GM18520 (cell line): Measurements from ENCODE around the gene JAG1.
"Not testable (repeated sequence)": the region's sequence is repeated elsewhere in the genome, so short reads cannot be mapped to it uniquely, and the experiment has no call there.

Source experiments
- ATAC-seq: cut with Tn5 transposase; IDR thresholded peaks from one replicate; pipeline ENCODE4 v1.9.1; 2021; ENCODE audit not compliant: unreplicated experiment

Gene JAG1

GRCh38 chr20:10617549-10618133 lies 56.2 kb downstream of the JAG1 start:
- not testable (repeated sequence) for ATAC-seq

DNA sequence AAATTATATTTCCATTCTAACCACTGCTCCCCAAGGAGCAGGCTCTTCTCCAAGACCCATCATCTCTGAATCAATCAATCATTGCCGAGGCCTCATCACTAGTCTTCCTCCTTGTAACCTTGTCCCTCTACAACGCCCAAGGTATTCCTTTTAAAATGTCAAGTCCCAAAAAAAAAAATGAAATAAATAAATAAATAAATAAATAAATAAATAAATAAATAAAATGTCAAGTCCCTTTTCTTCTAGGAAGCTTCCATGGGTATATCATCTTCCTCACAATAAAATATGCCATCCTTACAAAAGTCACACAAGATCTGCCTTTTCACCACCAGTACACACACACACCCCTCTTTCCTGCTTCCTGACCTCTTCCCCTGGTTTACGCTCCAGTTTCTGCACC lies 57.6 kb downstream of the JAG1 start:
- ATAC-seq = no peak

DNA sequence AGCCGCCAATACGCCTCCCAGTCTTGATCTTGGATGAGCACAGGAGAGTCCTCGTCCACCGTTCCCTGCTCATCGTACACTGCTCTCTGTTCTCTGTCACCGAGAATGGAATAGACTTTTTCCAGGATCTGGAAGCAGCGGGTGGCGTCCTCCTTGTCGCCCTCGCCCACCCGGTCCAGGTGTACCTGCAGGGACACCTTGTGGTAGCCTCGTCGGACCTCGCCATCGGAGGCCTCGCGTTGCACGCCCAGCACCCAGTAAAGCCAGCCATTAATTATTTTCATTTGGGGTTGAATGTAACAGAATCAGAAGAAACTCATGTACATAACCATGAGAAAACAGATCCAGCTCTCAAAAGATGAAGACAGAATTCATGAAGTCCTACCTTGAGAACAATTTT lies 59.9 kb downstream of the JAG1 start:
- no peak for ATAC-seq

GRCh38 chr20:10613426-10613825 lies 60.4 kb downstream of the JAG1 start:
- not testable (repeated sequence) for ATAC-seq

DNA sequence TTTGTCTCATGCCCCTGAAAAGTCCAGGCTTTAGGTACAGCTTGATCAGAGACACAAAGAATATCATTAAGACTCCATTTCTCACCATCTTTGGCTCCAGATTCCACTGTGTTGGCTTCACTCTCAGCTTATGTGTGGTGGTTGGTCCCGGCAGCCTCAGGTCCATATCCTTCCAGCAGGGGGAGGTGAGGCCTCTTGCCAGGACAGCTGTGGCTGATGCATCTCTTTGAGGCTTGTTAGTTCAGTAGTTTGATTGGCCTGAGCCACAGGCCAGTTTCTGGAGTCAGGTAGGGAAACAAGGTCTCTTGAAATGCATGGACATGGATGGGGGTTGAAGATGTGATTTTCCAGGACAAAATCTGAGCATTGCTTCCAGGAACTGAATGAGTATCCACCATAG lies 62.4 kb downstream of the JAG1 start:
- ATAC-seq = no peak

DNA sequence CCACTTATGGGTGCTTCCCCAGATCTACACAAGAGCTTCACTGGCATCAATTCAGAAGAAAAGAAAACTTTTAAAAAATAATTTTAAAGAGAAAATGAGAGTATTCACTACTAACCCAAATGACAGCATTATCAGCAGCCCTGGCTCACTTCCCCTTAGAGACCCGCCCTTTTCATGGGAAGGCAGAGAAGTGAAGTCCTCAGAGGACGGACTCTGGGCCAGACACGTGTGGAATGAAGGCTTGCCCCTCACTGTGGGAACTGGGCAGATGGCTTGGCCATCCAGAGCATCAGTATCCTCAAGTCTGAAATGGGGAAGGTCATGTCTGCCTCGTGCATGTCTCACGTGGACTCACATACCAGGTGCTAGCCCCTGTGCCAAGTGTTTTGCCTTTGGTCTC lies 63.5 kb downstream of the JAG1 start:
- ATAC-seq = no peak

GRCh38 chr20:10609770-10610169 lies 64.0 kb downstream of the JAG1 start:
- no peak for ATAC-seq

DNA sequence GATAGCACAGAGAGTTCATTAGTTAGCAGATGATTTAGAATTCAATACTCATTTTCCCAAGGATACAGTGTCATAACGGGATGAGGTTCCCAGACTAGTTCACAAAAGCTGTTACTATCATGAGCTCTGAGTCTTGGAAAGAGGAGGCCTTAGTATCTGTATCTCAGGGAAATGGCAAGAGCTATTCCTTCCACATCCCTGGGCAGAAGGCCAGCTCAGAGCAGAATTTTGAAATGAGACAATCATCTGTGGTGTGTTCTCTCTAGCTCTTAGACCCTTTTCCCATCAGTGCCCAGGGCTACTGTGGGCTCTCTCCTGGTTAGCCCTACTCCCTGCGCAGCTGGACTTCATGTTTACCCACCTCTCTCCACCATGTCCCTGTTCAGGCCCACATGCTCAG lies 64.5 kb downstream of the JAG1 start:
- no peak for ATAC-seq

DNA sequence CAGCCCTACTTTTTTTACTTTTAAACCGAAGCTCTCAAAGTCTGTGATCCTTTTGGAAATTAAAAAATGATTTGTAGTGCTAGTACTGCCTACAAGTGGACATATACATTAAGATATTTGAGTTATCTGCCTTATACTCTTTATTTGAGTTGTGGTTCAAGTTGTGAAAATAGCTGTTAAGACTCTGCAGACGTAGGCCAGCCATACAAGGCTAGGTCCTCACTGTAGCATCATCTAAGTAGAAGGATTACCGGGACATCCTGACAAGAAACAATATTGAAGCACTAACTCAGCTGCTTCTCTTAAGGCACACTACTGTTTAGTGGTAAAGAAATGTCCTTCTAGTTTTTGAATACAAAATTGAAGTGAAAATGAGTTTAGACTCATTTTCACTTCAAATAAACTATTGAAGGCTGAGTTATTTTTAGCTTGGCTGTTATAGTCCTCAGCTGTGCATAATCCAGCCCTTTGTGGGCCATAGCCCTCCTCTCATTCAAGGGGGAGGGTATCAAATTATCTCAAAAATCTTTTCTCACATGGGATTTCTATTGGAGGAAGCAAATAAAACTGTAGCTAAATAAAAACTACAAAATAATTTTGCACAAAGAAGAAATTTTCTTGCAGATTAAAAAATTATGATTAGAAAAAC lies 68.1 kb downstream of the JAG1 start:
- ATAC-seq = no peak

- no peak for ATAC-seq
Measured at GRCh38 chr20:10604865-10605440, 68.8 kb downstream of the JAG1 start.

- no peak for ATAC-seq
Measured at GRCh38 chr20:10603971-10604864, 69.6 kb downstream of the JAG1 start.

GRCh38 chr20:10603378-10603777 lies 70.4 kb downstream of the JAG1 start:
- no peak for ATAC-seq

DNA sequence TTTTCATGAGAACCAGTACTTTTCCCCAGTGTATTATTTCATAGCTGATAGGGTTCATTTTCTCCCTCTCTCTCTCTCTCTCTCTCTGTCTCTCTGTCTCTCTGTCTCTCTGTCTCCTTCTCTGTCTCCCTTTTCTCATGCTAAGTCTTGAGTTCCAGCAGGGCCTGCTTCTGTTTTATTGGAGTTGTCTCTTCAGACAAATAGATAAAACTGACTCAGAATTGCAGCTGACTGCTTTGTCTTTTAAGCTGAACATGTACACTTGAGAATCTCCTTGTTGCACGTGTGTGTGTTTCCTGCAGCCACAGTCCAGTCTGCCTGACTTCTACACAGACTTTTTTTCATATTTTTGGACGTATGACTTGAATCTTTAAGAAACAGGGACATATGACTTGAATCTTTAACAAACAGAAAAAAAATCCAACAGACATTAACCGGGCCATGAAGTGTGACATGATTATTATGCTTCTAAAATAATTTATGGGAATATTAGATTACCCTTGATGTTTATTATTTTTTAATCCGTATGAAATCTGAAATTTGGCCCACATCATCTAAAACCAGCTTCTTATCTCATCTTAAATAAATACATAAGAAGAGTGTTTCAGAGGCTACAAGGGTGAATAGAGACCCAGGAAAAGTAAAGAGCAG lies 71.5 kb downstream of the JAG1 start:
- ATAC-seq = no peak

- no peak for ATAC-seq
Measured at GRCh38 chr20:10597637-10598036, 76.2 kb downstream of the JAG1 start.

- no peak for ATAC-seq
Measured at GRCh38 chr20:10596710-10597121, 77.1 kb downstream of the JAG1 start.

DNA sequence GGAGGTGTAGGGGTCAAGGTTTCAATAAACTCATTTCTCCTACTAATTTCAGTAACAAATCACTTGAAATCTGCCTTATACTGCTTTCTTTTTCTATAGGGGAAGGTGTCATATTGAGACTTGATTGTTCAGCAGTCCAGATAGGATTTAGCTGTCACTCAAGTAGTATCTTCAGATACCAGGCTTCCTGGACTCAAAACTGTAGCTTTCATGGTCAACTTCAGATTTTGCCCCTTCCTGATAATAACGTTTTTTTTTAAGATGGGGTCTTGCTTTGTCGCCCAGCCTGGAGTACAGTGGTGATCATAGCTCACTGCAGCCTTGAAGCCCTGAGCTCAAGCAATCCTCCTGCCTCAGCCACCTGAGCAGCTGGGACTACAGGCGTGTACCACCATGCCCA lies 77.8 kb downstream of the JAG1 start:
- ATAC-seq = no peak

DNA sequence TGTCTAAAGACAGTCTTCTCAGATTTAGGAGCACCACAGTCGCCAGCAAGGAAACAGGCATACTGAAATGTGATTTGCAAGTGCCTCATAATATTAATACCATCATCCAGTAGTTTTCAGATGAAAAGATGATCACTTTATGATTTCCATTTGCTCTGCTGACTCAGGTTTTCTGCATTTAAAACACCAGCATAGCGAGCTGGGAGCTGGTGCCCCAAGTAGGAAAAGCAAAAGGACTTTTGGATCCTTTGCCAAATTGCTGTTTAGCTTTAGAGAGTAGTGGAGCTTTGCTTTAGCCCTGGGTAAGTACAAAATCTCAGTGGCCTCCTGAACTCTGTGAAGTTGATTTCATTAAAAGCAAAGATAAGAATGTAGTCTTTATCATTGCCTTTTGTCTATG lies 78.5 kb downstream of the JAG1 start:
- ATAC-seq = no peak

GRCh38 chr20:10594296-10594868 lies 79.4 kb downstream of the JAG1 start:
- no peak for ATAC-seq

DNA sequence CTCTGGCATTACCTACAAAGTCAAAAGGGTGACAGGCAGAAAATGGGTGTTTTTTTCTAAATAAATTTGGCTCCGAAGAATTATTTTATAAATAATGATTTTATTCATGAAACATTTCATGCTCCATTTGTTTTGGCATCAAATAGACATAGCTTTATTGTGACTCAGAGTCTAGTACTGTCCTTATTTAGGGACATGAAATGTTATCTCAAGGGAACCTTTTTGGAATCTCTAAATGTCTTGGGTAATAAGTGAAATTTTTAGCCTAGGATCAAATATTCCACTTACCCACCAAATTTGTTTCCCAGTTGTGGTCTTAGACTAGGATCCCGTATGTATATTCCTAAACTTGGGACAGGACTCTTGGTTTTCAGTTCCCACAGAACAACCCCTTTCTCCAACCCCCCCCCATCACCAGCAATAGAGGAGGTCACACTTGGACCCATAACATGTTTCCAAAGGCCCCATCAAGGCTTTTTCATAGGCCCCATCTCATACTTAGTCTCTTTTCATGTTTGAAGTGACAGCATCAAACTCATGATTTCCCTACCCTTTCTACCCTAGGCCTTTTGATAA lies 81.8 kb downstream of the JAG1 start:
- ATAC-seq = no peak

DNA sequence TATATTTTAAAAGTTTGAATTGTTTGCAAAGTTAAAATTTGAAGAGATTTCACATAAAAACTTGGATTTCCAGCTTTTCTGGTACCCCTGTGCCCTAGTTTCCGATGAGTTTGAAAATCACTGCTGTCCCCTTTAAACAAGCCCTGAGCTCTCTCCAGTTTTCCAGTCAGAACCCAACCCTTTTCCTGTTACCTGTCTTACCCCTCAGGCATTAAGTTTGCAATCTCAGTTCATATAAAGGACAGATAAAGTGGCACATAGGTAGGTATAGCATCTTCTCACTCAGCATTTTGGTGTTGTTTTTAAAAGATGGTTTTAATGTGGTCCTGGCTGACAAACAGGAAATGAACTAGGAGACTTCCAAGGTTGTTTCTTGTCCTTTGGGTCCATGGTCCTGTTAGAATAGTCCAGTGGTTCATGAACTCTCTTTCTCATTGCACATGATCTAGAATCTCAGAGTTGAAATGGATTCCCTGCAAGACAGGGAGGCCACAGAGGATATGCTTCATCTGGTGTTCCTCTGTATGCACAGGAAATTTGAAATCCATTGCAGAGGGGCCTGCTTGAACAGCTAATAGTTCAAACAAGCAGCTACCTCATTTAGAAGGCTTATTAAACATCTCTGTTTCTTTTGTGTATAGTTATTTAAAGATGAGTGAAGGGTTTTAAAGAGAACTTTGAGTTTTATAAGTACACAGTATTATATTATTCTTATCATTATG lies 82.7 kb downstream of the JAG1 start:
- ATAC-seq = no peak
